GM20431 (cell line): Measurements from ENCODE around the gene KCTD17.
"Not testable (repeated sequence)": the region's sequence is repeated elsewhere in the genome, so short reads cannot be mapped to it uniquely, and the experiment has no call there.

Experiments used
- in situ Hi-C: fragments of 300-500 bp; cut with MseI, MboI; formaldehyde crosslinking; loops from one replicate; pipeline ENCODE4 v1.15.0; 2020; ENCODE audit warnings: low sequenced_read_pairs; ENCODE audit not compliant: unreplicated experiment

KCTD17 gene

DNA sequence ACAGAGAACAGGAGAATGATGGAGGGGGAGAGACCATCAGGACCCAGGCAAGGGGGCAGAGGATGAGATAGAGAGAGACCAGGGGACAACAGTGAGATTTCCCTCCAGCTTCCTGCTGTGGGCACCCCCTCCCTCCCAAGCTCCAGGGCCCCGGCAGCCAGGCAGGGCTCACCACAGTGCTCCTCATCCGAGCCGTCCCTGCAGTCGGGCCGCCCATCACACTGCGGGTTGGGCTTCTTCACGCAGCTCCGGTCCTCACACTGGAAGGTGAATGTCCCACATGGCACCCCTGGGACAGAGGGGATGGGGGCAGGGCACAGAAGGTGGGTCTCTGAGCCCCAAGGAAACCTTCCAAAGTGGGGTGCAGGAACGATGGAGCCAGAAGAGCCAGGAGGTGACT, 19.2 kb downstream of the KCTD17 start:
- in situ Hi-C loops = no loop called here

DNA sequence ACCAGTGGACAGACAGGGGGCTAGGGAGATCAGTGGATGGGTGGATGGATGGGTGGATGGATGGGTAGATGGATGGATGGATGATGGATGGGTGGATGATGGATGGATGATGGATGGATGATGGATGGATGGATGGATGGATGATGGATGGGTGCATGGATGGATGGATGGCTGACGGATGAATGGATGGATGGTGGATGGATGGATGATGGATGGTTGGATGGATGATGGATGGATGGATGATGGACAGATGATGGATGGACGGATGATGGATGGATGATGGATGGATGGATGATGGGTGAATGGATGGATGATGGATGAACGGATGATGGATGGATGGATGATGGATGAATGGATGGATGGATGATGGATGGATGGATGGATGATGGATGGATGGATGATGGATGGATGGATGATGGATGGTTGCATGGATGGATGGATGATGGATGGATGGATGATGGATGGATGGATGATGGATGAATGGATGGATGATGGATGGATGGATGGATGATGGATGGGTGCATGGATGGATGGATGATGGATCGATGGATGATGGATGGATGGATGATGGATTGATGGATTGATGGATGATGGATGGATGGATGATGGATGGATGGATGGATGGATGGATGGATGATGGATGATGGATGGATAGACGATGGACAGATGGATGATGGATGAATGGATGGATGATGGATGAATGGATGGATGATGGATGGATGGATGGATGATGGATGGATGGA, 20.5 kb downstream of the KCTD17 start:
- in situ Hi-C loops = not testable (repeated sequence)

DNA sequence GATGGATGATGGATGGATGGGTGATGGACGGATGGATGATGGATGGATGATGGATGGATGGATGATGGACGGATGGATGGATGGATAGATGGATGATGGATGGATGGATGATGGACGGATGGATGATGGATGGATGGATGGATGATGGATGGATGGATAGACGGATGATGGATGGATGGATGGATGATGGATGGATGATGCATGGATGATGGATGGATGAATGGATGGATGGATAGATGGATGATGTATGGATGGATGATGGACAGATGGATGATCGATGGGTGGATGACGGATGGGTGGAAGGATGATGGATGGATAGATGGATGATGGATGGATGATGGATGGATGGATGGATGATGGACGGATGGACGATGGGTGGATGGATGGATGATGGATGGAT, 21.1 kb downstream of the KCTD17 start:
- in situ Hi-C loops = no loop called here

DNA sequence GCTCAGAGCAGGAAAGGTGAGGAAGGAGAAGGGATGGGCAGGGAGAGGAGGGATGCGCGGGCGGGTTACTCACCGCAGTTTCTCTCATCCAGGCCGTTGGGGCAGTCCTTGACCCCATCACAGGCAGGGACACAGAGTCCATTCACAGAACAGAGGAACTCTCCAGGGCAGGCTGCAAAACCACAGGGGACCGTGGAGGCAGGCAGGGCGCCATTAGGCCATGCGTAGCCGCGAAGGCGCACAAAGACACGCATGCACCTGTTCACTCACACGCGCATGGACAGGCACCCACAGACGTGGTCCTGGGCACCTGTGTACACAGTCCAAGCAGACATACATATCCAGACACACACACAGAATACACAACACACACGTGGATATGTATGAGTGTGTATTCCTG, 23.0 kb downstream of the KCTD17 start:
- in situ Hi-C loops = no loop called here

DNA sequence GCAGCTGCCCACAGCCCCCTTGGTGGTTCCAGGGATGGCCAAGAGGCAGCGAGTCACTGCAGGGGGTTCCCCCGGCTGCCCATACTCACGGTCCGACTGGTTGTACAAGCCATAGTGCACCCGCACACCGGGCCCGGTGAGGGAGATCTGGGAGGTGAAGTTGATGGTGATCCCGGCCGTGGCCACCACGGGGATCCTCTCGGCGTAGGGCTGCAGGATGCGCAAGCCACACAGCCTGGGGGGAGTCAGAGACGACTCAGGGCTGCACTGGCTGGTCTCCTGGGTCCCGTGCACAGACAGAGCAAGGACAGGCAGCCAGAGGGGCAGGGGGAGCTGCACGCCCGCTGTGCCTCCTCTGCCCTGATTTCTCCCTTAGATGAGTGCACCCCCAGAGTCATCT, 23.5 kb downstream of the KCTD17 start:
- in situ Hi-C loops = no loop called here

DNA sequence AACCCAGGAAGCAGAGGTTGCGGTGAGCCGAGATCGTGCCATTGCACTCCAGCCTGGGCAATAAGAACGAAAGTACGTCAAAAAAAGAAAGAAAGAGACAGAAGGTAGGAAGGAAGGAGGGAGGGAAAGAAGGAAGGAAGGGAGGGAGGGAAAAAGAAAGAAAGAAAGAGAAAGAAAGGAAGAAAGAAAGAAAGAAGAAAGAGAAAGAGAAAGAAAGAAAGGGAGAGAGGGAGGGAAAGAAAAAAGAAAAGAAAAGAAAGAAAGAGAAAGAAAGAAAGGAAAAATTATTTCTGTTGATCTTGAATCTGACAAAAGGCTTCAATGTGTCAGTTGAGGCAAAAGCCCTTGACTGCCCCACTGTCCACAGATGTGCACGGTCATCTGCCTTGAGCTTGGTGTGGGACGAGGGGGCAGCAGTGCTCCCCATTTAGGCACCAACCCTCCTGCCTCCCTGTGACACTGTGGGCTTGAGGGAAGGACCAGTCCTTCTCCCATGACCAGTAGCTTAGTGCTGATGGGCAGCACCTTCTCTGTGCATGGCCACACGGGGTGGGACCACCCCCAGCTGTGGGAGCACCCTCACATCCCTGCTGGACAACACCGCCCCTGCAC, 24.4 kb downstream of the KCTD17 start:
- in situ Hi-C loops = no loop called here

DNA sequence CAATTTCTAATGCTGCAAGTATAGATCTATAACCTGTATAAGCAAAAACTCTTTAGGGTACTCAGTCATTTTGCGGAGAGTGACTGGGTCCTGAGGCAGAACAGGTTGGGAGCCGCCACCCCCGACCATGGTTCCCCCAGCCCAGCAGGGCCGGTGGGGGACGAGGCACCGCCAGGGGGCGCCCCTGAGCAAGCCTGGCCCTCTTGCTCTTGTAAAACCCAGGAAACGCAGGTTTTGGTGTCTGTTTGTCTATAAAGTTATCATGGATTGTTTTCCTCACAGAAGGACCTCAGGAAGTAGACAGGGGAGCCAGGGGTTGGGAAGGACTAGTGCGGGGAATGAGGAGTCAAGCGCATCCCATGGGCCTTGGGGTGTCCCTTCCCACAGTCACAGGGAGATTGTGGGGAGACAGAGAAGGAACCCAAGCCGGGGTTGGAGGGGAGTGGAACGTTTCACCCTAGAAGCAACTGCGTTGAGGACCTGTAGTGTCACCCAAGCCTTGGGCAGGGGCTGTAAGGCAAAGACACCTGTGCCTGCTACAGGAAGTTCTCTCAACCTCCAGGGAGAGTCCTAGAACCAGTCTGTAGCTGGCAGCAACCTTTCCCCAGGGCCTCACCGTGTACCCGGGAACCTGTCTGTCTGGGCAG, 26.4 kb downstream of the KCTD17 start:
- in situ Hi-C loops = no loop called here

DNA sequence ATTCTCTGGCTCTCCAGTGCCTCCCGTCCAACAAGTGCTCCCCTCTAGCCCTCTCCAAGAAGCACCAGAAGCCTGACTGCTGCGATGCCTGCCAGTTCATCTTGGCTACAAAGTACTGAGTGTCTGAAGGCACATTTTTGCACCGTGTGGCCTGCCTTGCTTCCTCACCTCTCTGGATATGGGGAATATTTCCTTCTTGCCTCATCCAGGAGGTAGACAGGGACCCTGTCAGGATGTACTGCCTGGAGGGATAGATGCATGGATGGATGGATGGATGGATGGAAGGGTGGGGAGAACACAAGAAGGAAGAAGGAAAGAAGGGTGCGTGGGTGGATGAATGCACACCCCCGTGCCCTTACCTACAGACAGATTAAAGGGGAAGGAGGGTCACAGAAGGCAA, 27.6 kb downstream of the KCTD17 start:
- in situ Hi-C loops = no loop called here

DNA sequence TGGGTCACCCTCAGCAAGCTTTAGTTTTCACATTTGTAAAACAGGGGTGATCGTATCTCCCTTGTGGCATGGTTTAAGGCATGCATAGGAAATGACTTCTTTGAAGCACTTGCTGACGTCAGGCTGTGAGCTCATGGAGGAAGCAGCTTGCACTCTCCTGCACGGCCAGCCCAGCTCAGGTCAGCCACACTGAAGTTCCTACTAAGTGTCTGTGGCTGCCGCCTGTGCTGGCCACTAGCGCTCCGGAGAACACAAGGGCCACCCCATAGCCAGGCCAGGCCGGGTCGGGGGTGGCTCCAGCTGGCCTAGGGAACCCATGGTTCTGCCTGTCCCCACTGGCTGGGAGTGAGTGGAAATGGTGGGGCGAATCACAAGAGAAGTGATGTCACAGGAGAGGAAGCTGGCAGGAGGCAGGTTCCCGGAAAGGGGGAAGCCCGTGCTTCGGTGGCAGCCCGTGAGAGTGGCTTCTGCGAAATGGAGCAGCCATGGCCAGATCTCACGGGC, 28.2 kb downstream of the KCTD17 start:
- in situ Hi-C loops = no loop called here

DNA sequence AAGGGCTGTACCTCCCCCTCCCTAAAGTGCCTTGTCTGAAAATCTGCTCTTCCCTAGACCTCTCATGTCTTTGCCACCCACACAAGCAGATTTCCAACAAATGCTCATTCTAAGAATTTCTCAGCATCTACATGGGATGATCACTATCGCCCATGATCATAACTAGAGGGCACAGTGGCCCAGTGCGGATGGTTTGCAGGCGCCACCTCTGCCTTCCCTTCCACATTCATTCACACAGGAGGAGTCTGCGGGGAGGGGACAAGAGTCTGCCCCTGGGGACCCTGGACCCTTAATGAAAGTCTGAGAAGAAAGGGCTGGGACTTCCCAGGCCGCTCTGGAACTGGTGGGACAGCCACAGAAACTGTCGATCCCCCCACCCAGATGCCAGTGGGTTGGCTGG, 28.9 kb downstream of the KCTD17 start:
- in situ Hi-C loops = no loop called here

DNA sequence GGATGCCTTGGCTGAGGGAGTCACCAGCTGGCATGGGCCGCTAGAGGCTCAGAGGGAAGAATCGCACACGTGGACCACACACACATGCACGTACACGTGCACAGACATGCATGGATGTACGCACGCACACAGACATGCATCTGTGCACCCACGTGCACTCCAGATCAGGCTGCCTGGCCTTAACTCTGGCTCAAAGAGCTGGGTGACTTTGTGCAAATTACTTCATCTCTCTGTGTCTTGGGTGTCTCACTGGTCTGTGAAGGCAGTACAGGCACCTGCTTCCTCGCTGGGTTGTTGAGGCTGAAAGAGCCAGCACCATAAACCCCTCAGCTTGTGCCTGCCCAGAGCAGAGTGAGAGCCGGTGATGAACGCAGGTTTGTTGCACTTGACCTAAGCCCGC, 29.3 kb downstream of the KCTD17 start:
- in situ Hi-C loops = no loop called here

DNA sequence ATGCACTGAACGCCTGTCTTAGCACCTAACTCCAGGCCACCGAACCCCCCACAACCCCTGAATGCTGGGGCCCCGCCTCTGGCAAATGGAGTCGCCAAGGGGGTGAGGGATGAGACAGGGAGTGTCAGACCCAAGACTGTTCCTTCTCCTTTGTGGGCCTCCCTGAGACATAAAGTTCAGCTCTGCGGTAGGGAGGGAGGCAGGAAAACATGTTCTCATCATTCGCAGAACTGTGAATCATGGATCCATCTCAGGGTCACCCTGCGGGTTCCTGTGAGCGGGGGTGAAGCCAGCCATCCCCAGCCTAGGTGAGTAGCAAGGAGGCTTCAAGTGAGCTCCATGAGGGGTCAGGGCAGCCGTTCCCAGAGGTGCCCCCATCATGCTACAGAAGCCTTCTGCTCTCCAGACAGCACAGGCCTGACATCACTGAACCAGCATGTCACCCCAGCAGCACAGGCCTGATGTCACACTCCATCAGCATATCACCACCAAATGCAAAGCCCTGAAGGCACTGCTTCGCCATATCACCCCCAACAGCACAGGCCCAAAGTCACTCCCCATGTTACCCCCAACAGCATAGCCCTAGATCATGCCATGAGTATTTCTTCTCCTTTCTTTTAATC, 30.8 kb downstream of the KCTD17 start:
- in situ Hi-C loops = no loop called here

DNA sequence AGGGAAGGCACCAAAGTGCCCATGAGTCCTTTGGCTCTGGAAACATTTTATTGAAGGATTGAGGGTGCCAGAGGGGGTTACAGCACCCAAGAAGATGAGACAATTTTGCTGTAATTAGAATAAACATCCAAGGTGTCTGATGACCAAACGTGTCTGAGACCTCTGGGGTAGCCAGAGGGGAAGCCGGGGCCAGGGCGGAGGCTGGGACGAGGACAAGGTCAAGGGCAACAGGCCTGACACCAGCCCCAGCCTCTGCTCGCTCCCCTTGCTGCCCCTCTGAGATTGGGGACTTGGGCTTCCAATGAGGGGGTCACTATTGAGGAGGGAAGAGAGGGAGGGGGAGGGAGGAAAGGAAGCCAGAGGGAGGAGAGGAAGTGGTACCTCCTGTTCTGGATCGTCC, 32.4 kb downstream of the KCTD17 start:
- in situ Hi-C loops = no loop called here

DNA sequence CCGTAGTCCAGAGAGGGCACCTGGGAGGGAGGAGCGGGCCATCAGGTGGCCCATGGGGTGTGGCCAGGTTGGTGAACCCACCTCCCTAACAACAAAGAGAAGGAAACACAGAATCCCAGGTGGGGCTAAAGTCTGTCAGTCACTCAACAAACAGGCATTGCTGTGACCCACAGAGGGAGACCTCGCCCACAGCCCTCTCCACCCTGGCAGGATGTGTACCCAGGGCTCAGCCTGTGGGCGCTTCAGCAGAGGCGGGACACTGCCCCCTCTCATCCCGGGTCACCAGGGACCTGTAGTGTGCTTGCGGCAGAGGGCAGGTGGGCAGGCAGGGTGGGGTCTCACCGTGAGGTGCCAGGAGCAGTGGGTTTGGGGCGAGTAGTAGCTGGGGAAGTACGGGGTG, 32.8 kb downstream of the KCTD17 start:
- in situ Hi-C loops = no loop called here

DNA sequence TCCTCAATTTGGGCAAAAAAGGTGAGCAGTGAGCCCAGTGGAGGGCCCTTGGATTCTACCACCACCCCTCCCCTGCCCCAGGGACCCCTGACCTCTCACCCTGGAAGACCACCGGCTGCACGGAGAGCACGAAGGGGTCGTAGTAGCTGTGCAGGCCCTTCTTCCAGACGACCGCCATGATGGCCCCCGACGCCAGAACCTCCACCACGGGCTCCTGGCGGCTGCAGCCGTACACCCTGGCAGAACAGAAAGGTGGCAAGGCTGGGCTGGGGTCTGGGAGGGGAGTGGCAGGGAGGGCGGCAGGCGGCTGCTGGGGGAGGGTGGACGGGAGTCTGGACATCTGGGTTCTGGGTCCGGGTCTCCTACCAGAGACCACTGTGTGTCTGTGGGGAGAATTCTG, 34.6 kb downstream of the KCTD17 start:
- in situ Hi-C loops = no loop called here

DNA sequence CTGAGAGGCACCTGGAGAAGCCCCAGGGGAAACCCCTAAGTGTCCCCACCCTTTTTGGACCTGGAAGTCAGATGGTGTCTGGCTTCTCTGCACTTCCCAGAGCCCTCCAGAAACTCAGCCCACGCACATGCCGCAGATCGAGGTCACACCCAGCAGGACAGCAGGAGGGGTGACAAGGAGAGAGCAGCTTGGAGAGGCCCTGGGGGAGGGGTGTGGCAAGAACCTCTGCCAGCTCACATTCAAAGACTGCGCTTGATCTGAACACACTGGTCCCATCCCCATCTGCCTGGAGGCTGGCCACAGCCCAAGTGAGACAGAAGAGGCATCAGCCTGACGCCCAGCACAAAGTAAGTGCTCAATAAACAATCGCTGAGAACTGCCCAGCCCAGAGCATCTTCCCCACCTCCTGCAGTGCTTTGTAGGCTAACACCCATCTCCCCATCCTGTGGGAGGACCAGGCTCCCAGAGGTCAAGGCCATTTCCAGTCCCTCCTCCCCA, 36.6 kb downstream of the KCTD17 start:
- in situ Hi-C loops = no loop called here

DNA sequence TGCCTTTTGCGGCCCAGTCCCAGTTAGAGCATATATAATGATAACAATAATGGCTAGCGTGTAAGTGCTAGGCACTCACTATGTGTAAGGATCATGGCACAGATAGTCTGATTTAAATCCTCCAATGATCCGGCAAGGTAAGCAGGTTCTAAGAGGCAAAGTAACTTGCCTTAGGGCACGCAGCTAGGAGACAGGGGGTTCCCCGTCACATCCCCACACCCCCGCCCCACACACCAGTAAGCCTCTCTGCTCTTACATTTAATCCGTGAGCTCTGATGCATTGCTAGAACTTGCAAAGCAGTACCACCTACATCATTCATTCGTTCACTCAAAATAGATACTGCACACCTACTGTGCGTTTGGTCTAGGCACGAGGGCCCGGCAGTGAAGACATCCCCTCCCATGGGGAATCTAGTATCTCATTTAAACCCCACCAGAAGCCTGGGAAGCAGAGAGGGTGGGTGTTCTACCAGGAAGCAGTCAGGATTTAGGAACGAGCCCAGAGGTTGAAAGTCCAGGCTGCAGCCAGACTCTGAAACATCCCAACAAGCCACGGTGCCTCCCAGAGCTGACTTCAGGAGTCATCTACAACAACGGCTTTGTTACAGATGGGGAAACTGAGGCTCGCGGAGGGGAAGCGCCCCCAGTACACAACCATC, 37.3 kb downstream of the KCTD17 start:
- in situ Hi-C loops = no loop called here

DNA sequence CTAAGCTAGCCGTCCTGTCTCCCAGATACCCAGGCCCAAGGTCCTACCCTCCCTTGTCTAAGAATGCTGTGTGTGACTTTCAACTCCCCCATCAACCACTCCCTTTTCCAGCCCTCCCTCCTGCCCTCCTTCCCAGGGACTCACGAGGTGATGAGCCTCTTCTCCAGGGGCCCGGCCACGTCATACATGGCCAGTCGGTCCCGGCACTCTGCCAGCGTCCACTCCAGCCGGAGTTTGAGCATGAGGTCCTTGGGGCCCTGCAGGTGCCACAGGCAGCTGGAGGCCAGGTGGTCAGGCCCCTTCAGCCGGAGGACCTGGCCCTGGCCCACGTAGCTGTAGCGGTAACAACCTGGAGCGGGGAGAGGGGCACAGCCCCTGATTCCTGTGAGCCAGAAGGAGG, 37.9 kb downstream of the KCTD17 start:
- in situ Hi-C loops = no loop called here

DNA sequence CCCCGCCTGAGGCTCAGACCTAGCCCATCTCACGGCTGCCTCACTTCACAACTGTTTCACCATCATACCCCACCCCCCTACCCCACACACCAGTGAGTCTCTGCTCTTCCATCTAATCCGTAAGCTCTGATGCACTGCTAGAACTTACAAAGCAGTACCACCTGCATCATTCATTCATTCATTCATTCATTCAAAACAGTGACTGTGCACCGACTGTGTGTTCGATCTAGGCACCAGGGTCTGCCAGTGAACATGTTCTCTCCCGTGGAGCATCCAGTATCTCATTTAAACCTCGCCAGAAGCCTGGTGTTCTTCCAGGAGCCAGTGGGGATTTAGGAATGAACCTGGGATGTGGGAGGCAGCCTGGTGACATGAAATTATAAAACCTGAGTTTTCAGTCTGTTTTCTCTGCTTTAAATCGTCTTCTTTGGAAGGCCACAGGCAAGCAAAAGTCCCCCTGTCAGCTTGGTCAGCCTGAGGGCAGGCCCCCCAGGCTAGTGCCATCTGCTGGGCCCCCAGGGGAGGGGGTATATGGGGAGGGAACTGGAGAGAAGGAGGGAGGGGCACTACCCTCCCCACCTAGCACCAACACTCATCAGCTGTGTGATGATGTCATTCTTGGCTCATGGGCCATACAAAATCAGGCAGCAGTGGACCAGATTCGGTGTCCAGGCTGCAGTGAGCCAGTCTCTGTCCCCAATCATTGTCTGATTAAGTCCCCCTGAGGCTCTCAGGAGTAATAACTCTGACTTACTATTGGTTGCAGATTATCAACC, 39.6 kb downstream of the KCTD17 start:
- in situ Hi-C loops = no loop called here

DNA sequence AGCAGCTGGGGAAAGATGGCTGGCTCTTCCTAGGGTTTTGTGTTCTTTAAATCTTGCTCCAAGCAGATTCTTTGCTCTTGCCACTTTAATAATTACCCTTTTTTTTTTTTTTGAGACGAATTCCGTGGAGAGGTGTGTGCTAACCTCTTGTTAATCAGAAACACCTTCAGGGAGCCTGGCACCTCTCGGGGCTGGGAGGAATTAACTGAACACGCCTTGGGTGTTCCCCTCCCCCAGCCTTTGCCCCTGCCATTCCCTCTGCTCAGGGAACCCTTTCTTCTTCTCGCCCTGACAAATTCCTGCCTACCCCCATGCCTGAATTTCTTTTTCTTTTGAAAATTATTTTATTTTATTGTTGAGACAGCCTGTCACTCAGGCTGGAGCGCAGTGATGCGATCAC, 40.5 kb downstream of the KCTD17 start:
- in situ Hi-C loops = no loop called here
